Fibroblast of pulmonary artery (primary cell): ENCODE results near the gene EVA1C.
A peak's percentile ranks its signal among the peaks of the same experiment; 100 is the strongest.

Experiments used
- DNase-seq: peaks from one replicate; pipeline ENCODE4 v3.0.0-alpha.2; 2010; ENCODE audit warnings: low read depth
- H3K4me3 ChIP-seq: replicated peaks from 2 replicates; pipeline ENCODE4 v1.5.1; 2011; ENCODE audit warnings: low read depth, mild to moderate bottlenecking, control low read depth, low read length, moderate library complexity
- CTCF ChIP-seq: IDR thresholded peaks from 2 replicates; pipeline ENCODE4 v1.5.1; 2011; ENCODE audit warnings: mild to moderate bottlenecking, control low read depth, low read length, inconsistent platforms; ENCODE audit errors: missing control alignments

EVA1C gene

GRCh38 chr21:32463367-32463766 is 50.9 kb downstream of the EVA1C start:
- H3K4me3 ChIP-seq: no peak overlapping the region
- no peak for TF ChIP-seq CTCF
- peak; percentile 82 for DNase-seq

GRCh38 chr21:32463889-32464300 is 51.4 kb downstream of the EVA1C start:
- DNase-seq: peak; percentile 98

GRCh38 chr21:32467291-32467690 is 54.8 kb downstream of the EVA1C start:
- DNase-seq: no peak
- H3K4me3 ChIP-seq: no peak overlapping the region
- TF ChIP-seq CTCF: no peak

More at GRCh38 chr21:32463889-32464300, 51.4 kb downstream of the EVA1C start:
- no peak overlapping the region for H3K4me3 ChIP-seq
- TF ChIP-seq CTCF: no peak

GRCh38 chr21:32468681-32469111 is 56.2 kb downstream of the EVA1C start:
- no peak for DNase-seq
- TF ChIP-seq CTCF: no peak
- no peak overlapping the region for H3K4me3 ChIP-seq

- H3K4me3 ChIP-seq: no peak overlapping the region
- no peak for TF ChIP-seq CTCF
- DNase-seq: no peak
These were observed 57.1 kb downstream of the EVA1C start for GRCh38 chr21:32469628-32470027.

- DNase-seq: no peak
- H3K4me3 ChIP-seq: no peak overlapping the region
- TF ChIP-seq CTCF: no peak
These were observed 57.7 kb downstream of the EVA1C start for GRCh38 chr21:32470206-32470605.
